ENCODE results near the gene CHD6.

- TF ChIP-seq CTCF (conservative IDR thresholded peaks at IDR 0.05; ENCODE audit: low read depth in 2 of 2) (no peak), EZH2 (IDR thresholded peaks at IDR 0.05; ENCODE audit: low read depth, unreplicated experiment) (no peak), EZH2phosphoT487 (IDR thresholded peaks at IDR 0.05; ENCODE audit: unreplicated experiment) (no peak), POLR2AphosphoS5 (IDR thresholded peaks at IDR 0.05; ENCODE audit: low read depth) (no peak), ZNF114 (CRISPR knock-in tag; IDR thresholded peaks at IDR 0.05) (no peak), REST (IDR thresholded peaks at IDR 0.05; ENCODE audit: unreplicated experiment) (no peak), STAT1 (IDR thresholded peaks at IDR 0.05; ENCODE audit: unreplicated experiment) (no peak), JUNB (IDR thresholded peaks at IDR 0.05; ENCODE audit: unreplicated experiment) (no peak), CREB1 (CRISPR knock-in tag; IDR thresholded peaks at IDR 0.05; ENCODE audit: low read depth) (no peak), ETS1 (IDR thresholded peaks at IDR 0.05) (no peak), ZNF331 (CRISPR knock-in tag; IDR thresholded peaks at IDR 0.05; ENCODE audit: low read depth) (no peak), NANOG (IDR thresholded peaks at IDR 0.05; ENCODE audit: borderline replicate concordance) (no peak), ZNF462 (CRISPR knock-in tag; IDR thresholded peaks at IDR 0.05) (no peak)
These were observed 93.1 kb downstream of the CHD6 start for GRCh38 chr20:41524980-41525613.
